Endodermal cell (in vitro differentiated cells): ENCODE results near the gene MRPL24. TPM values are rescaled to one million over a fixed set of nuclear protein-coding genes. Genes with fewer than 3 reads are reported as not detected.

Experiments used
- DNase-seq: peaks from one replicate; pipeline ENCODE4 v3.0.0-alpha.2; 2017
- H3K27ac ChIP-seq: 2 replicates; pipeline ENCODE4 v1.5.1; 2013; ENCODE audit warnings: mild to moderate bottlenecking, low read depth, low read length, moderate library complexity
- H3K27me3 ChIP-seq: 2 replicates; pipeline ENCODE4 v1.6.1; 2013; ENCODE audit warnings: mild to moderate bottlenecking, low read length, moderate library complexity; ENCODE audit not compliant: insufficient read depth, control insufficient read depth, poor library complexity, severe bottlenecking
- H3K36me3 ChIP-seq: 2 replicates; pipeline ENCODE4 v1.7.0; 2013; ENCODE audit warnings: mild to moderate bottlenecking, low read length, moderate library complexity; ENCODE audit not compliant: control insufficient read depth, insufficient read depth
- H3K4me1 ChIP-seq: one replicate; pipeline ENCODE4 v1.7.0; 2013; ENCODE audit warnings: low read length; ENCODE audit not compliant: control insufficient read depth, insufficient read depth
- H3K4me3 ChIP-seq: 2 replicates; pipeline ENCODE4 v1.5.1; 2013; ENCODE audit warnings: mild to moderate bottlenecking, low read length, moderate library complexity
- H3K9ac ChIP-seq: 2 replicates; pipeline ENCODE4 v1.6.1; 2013; ENCODE audit warnings: mild to moderate bottlenecking, low read length, moderate library complexity; ENCODE audit not compliant: poor library complexity, severe bottlenecking; ENCODE audit errors: extremely low read depth
- H3K9me3 ChIP-seq: 2 replicates; pipeline ENCODE4 v1.6.1; 2013; ENCODE audit warnings: mild to moderate bottlenecking, low read length, moderate library complexity; ENCODE audit not compliant: control insufficient read depth
- H3K27ac Mint-ChIP-seq: 2 replicates; pipeline ENCODE4 v1.8.0; 2020; ENCODE audit warnings: mixed read lengths
- H3K27me3 Mint-ChIP-seq: 2 replicates; pipeline ENCODE4 v1.8.0; 2021; ENCODE audit warnings: mild to moderate bottlenecking, mixed read lengths; ENCODE audit not compliant: insufficient read depth
- H3K36me3 Mint-ChIP-seq: 2 replicates; pipeline ENCODE4 v1.8.0; 2020; ENCODE audit warnings: low read depth, mixed read lengths
- H3K4me1 Mint-ChIP-seq: 2 replicates; pipeline ENCODE4 v1.8.0; 2020; ENCODE audit warnings: mixed read lengths
- H3K4me3 Mint-ChIP-seq: 2 replicates; pipeline ENCODE4 v1.8.0; 2020; ENCODE audit warnings: mild to moderate bottlenecking, moderate library complexity, mixed read lengths
- H3K9me3 Mint-ChIP-seq: 2 replicates; pipeline ENCODE4 v1.8.0; 2020; ENCODE audit warnings: mild to moderate bottlenecking, mixed read lengths
- WGBS, 2 experiments: methylation state at CpG; one replicate each; pipeline versions ENCODE4 v1.1.5 to v1.1.7; 2013; ENCODE audit warnings: missing lambda C conversion rate in 2 of 2, mixed read lengths in 1 of 2; ENCODE audit not compliant: insufficient coverage in 1 of 2, insufficient read length in 1 of 2; 5-methylcytosine and 5-hydroxymethylcytosine counted together
- total RNA-seq, 2 donors: library from RNA; stranded (reverse); fragmentation: NEBNext Ultra II Directional in 1 of 2; extraction: Animal tissue kit (Norgen Biotek cat#: 25700) in 1 of 2; gene quantifications; 2 replicates in 1 of 2; 3 replicates in 1 of 2; pipeline ENCODE4 v1.2.1, GENCODE V29; 2021
- TF ChIP-seq, protein P1 (sequence below): fragments of 200-600 bp; sonication (generic); conservative IDR thresholded peaks from 2 replicates; pipeline ENCODE4 v1.5.0; 2021; ENCODE audit warnings: antibody characterized with exemption, mild to moderate bottlenecking

Gene MRPL24
- total RNA-seq, 2 donors from 2014 or later, result 32.2 to 35.5 TPM

DNA sequence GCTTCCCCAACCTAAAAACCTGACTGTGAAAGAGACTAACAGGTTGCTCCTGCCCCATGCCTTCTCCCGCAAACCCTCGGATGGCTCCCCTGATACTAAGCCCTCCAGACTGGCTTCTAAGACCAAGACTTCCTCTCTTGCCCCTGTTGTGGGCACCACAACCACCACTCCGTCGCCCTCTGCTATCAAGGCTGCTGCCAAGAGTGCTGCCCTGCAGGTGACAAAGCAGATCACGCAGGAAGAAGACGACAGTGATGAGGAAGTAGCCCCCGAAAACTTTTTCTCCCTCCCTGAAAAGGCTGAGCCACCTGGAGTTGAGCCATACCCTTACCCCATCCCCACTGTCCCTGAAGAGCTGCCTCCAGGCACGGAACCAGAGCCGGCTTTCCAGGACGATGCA, 45.8 kb upstream of the MRPL24 start:
- TF ChIP-seq, protein P1, sequence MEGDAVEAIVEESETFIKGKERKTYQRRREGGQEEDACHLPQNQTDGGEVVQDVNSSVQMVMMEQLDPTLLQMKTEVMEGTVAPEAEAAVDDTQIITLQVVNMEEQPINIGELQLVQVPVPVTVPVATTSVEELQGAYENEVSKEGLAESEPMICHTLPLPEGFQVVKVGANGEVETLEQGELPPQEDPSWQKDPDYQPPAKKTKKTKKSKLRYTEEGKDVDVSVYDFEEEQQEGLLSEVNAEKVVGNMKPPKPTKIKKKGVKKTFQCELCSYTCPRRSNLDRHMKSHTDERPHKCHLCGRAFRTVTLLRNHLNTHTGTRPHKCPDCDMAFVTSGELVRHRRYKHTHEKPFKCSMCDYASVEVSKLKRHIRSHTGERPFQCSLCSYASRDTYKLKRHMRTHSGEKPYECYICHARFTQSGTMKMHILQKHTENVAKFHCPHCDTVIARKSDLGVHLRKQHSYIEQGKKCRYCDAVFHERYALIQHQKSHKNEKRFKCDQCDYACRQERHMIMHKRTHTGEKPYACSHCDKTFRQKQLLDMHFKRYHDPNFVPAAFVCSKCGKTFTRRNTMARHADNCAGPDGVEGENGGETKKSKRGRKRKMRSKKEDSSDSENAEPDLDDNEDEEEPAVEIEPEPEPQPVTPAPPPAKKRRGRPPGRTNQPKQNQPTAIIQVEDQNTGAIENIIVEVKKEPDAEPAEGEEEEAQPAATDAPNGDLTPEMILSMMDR, result no peak
- Mint-ChIP-seq H3K27me3 (no peaks in the 10 kb centered on the region), H3K27ac (no peak overlapping the region), H3K4me3 (no peak overlapping the region), H3K36me3 (peaks cover 72% of the 10 kb centered on the region), H3K9me3 (no peaks in the 10 kb centered on the region), H3K4me1 (peaks cover 9% of the 10 kb centered on the region)
- 92 to 98% methylated on average over 8 to 10 of the region's 10 CpGs for WGBS, 2 experiments
- no peak overlapping the region for H3K9ac ChIP-seq
- no peaks in the 10 kb centered on the region for H3K9me3 ChIP-seq
- peaks cover 76% of the 10 kb centered on the region for H3K36me3 ChIP-seq
- no peaks in the 10 kb centered on the region for H3K27me3 ChIP-seq
- H3K4me1 ChIP-seq, result no peaks in the 10 kb centered on the region
- no peak for DNase-seq
- no peak overlapping the region for H3K27ac ChIP-seq
- H3K4me3 ChIP-seq, result no peak overlapping the region

GRCh38 chr1:156785458-156785857, 44.6 kb upstream of the MRPL24 start:
- Mint-ChIP-seq H3K9me3 (no peaks in the 10 kb centered on the region), H3K36me3 (peaks cover 70% of the 10 kb centered on the region), H3K4me3 (no peak overlapping the region), H3K27ac (no peak overlapping the region), H3K4me1 (peaks cover 9% of the 10 kb centered on the region), H3K27me3 (no peaks in the 10 kb centered on the region)
- no peak for DNase-seq
- Histone ChIP-seq H3K27ac (no peak overlapping the region), H3K4me1 (no peaks in the 10 kb centered on the region), H3K27me3 (no peaks in the 10 kb centered on the region), H3K36me3 (peaks cover 75% of the 10 kb centered on the region), H3K4me3 (no peak overlapping the region), H3K9me3 (no peaks in the 10 kb centered on the region), H3K9ac (no peak overlapping the region)
- 96 to 100% methylated on average over 1 to 6 of the region's 6 CpGs for WGBS, 2 experiments
- TF ChIP-seq, protein P1, result no peak

DNA sequence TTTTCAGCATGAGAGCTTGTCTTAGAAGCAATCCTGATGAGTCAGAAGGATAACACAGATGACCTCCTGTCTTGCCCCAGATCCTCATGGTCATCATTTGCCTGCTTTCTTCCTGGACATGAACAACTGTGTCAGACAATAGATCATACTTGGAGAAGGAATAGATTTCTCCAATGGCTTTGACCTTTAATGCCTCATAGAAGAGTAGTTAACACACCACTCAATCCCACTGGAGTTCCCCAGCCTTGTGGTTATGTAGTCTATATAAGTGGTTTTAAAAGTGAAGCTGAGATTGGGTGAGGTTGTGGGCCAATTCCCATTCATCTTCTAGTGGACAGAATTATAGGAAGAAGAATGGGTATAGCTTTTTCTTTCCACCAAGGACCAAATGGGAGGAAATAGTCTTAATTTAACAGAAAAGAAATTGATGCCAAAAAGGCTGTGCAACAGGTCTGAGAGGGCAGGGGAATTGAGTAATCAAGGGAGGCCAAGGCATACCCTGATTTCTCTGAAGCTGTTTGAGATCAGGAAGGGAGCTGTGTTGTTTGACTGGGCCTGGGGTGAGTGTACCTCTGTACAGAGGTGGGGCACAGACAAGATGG, 40.8 kb upstream of the MRPL24 start:
- no peak overlapping the region for H3K27ac ChIP-seq
- H3K4me3 ChIP-seq, result no peak overlapping the region
- TF ChIP-seq, protein P1, result no peak
- Mint-ChIP-seq H3K4me3 (no peak overlapping the region), H3K27ac (peak overlapping the region; percentile 1), H3K36me3 (peaks cover 49% of the 10 kb centered on the region), H3K4me1 (peaks cover 11% of the 10 kb centered on the region), H3K9me3 (no peaks in the 10 kb centered on the region), H3K27me3 (no peaks in the 10 kb centered on the region)
- peaks cover 59% of the 10 kb centered on the region for H3K36me3 ChIP-seq
- no peaks in the 10 kb centered on the region for H3K27me3 ChIP-seq
- no peak overlapping the region for H3K9ac ChIP-seq
- no peaks in the 10 kb centered on the region for H3K9me3 ChIP-seq
- DNase-seq, result no peak
- no peaks in the 10 kb centered on the region for H3K4me1 ChIP-seq
